Kidney (tissue), 14 donors: Measurements from ENCODE around the gene FAM83E. TPM values are rescaled to one million over a fixed set of nuclear protein-coding genes. Genes with fewer than 3 reads are reported as not detected.

Experiments used
- DNase-seq, 5 donors: peaks; one replicate each; pipeline ENCODE4 v3.0.0-alpha.2; 2013 to 2020
- FAIRE-seq: peaks from 2 replicates; lab custom pipeline; 2012; peaks lifted over from hg19 to GRCh38; lab: Jason Lieb, UNC
- H3K27ac ChIP-seq, 2 donors: one replicate each; pipeline ENCODE4 v1.7.0; 2013; ENCODE audit warnings: low read depth in 2 of 2, low read length in 2 of 2, inconsistent platforms in 1 of 2
- H3K27me3 ChIP-seq: one replicate; pipeline ENCODE4 v1.7.1; 2013; ENCODE audit warnings: low read length, inconsistent platforms; ENCODE audit not compliant: control insufficient read depth, insufficient read depth
- H3K36me3 ChIP-seq, 3 donors: one replicate each; pipeline versions ENCODE4 v1.7.0 to v1.7.1; 2013; ENCODE audit warnings: low read length in 3 of 3, control low read depth in 1 of 3, inconsistent platforms in 1 of 3; ENCODE audit not compliant: insufficient read depth in 3 of 3, control insufficient read depth in 2 of 3
- H3K4me1 ChIP-seq, 3 donors: one replicate each; pipeline versions ENCODE4 v1.7.0 to v1.7.1; 2013; ENCODE audit warnings: low read length in 3 of 3, inconsistent platforms in 1 of 3, low read depth in 1 of 3; ENCODE audit not compliant: control insufficient read depth in 2 of 3, insufficient read depth in 2 of 3
- H3K4me3 ChIP-seq, 3 donors: one replicate each; pipeline versions ENCODE4 v1.7.0 to v1.8.1; 2013; ENCODE audit warnings: low read length in 3 of 3, control low read depth in 1 of 3, inconsistent platforms in 1 of 3
- H3K9ac ChIP-seq, 3 donors: one replicate each; pipeline versions ENCODE4 v1.7.0 to v1.7.1; 2013; ENCODE audit warnings: low read length in 3 of 3, control low read depth in 1 of 3, inconsistent platforms in 1 of 3
- H3K9me3 ChIP-seq, 3 donors: one replicate each; pipeline versions ENCODE4 v1.7.0 to v1.7.1; 2013; ENCODE audit warnings: low read length in 3 of 3, control low read depth in 1 of 3, inconsistent platforms in 1 of 3; ENCODE audit not compliant: control insufficient read depth in 2 of 3, insufficient read depth in 1 of 3
- CTCF ChIP-seq: IDR thresholded peaks from 3 replicates; pipeline ENCODE4 v1.5.1; 2012; ENCODE audit warnings: mild to moderate bottlenecking, moderate library complexity, borderline replicate concordance; ENCODE audit not compliant: insufficient read depth; ENCODE audit errors: extremely low read depth
- intact Hi-C: fragments of 100-400 bp; cut with DNase I; formaldehyde crosslinking; loops from one replicate; pipeline ENCODE4 v1.11.1; 2022
- polyA plus RNA-seq: library from polyadenylated mRNA; stranded (reverse); fragments of 350-450 nt; fragmentation: Illumina TruSeq; extraction: RNeasy Lipid Tissue Mini Kit (QIAGEN cat#74804); gene quantifications from one replicate; pipeline ENCODE4 v1.2.3, GENCODE V29; 2014; ENCODE audit warnings: low read depth, low replicate concordance; ENCODE audit not compliant: insufficient read depth
- total RNA-seq: library from RNA; stranded (reverse); fragmentation: NEBNext Ultra II Directional; extraction: Animal tissue kit (Norgen Biotek cat#: 25700); gene quantifications from one replicate; pipeline ENCODE4 v1.2.1, GENCODE V29; 2021
- donor health status: control.
- donor health status: control.
- donor health status: control.
- donor health status: control.
- donor health status: control.
- donor health status: DM: yes; HTN: yes; CAD: no.
- donor health status: Normal renal cell carcinoma (clear cell type).

Gene FAM83E
- total and polyA plus RNA-seq, 2 donors from 2014 or later: 0.41 to 15.9 TPM

GRCh38 chr19:48624067-48624594 lies 9.3 kb upstream of the FAM83E start:
- Histone ChIP-seq H3K27ac (peak overlapping the region; percentile 78 to 89), H3K4me3 (peak overlapping the region; percentile 55 to 78 (median 67)), H3K27me3 (no peaks in the 10 kb centered on the region), H3K36me3 (peaks cover 0 to 4% (median 0%) of the 10 kb centered on the region in 3 donors), H3K9me3 (no peaks in the 10 kb centered on the region), H3K4me1 (peaks cover 3 to 16% (median 7%) of the 10 kb centered on the region in 3 donors), H3K9ac (peak overlapping the region; percentile 54 to 82 (median 81))
- intact Hi-C loops: no loop called here
- DNase-seq (peak; percentile 99 to 100 (median 99)), FAIRE-seq (peak; percentile 39)
- TF ChIP-seq CTCF: no peak

- Histone ChIP-seq H3K27ac (peak overlapping the region; percentile 40 to 89), H3K36me3 (peaks cover 0 to 4% (median 0%) of the 10 kb centered on the region in 3 donors), H3K4me1 (peaks cover 3 to 16% (median 7%) of the 10 kb centered on the region in 3 donors), H3K4me3 (peak overlapping the region; percentile 49 to 58 (median 55)), H3K9ac (peak overlapping the region; percentile 41 to 80 (median 54)), H3K9me3 (no peaks in the 10 kb centered on the region), H3K27me3 (no peaks in the 10 kb centered on the region)
- DNase-seq (peak in 2 of 5 donors; percentile 34 to 78), FAIRE-seq (no peak)
- intact Hi-C loops: no loop called here
- TF ChIP-seq CTCF: no peak
Observed at GRCh38 chr19:48623556-48624066, 8.7 kb upstream of the FAM83E start.

GRCh38 chr19:48619692-48620585 lies 5.1 kb upstream of the FAM83E start:
- peak overlapping the region; percentile 9 to 86 (median 49) for H3K9ac ChIP-seq
- H3K27me3 ChIP-seq: no peaks in the 10 kb centered on the region
- intact Hi-C loops: no loop called here
- FAIRE-seq: no peak
- H3K27ac ChIP-seq: peak overlapping the region; percentile 75 to 84
- DNase-seq: peak in 1 of 5 donors; percentile 60
- peaks cover 3 to 31% (median 16%) of the 10 kb centered on the region in 3 donors for H3K4me1 ChIP-seq
- H3K9me3 ChIP-seq: no peaks in the 10 kb centered on the region
- TF ChIP-seq CTCF: no peak
- H3K36me3 ChIP-seq: peaks cover 0 to 18% (median 15%) of the 10 kb centered on the region in 3 donors
- peak overlapping the region; percentile 39 to 95 (median 66) for H3K4me3 ChIP-seq
